ENCODE data around the gene C5orf47. TPM values are rescaled to one million over a fixed set of nuclear protein-coding genes. Genes with fewer than 3 reads are reported as not detected.

C5orf47 gene
- not detected for total RNA-seq

DNA sequence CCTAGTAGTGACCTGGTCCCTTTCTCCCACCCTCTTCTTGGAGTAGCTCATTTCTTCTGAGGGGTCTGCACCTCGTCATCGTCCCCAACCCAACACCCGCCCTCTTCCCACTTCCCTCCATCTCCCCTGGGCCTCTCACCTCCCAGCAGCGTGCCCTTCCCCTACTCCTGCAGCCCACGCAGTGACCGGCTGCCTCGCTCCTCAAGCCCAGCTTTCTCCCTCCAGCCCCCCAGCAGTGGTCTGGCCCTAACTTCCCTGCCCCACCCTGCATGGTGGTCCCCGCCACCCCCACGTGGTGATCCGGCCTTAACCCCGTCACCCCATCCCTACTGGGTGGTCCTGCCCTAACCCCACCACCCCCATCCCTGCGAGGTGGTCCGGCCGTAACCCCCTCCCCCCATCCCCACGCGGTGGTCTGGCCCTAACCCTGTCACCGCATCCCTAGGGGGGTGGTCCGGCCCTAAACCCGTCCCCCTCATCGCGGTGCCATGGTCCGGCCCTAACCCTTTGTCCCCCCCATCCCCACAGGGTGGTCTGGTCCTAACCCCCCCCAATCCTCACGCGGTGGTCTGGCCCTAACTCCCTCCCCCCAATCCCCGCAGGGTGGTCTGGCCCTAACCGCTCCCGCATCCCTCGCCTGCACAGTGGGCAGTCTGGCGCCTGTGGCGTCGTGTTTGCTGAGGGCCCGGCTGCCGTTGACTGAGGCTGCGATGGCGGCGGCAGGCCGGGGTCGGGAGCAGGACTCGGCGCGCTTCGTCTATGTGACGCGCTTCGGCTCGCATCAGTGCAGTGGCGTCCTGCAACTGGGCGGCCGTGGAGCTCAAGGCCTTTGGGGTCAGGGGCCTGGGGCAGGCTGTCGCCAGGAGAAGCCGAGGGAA is at the start of gene C5orf47:
Gene C5orf47, plus strand, starts transcription at position 617 of the 878 bp plus-strand sequence. Its CDS starts 94 bp downstream, at position 711.
- no peak for DNase-seq (ENCODE audit: low spot score)

GRCh38 chr5:173940269-173940668 is 48.7 kb upstream of the C5orf47 start:
- DNase-seq (ENCODE audit: low spot score) = no peak

GRCh38 chr5:173941102-173941501 is 47.9 kb upstream of the C5orf47 start:
- DNase-seq (ENCODE audit: low spot score) = no peak

DNA sequence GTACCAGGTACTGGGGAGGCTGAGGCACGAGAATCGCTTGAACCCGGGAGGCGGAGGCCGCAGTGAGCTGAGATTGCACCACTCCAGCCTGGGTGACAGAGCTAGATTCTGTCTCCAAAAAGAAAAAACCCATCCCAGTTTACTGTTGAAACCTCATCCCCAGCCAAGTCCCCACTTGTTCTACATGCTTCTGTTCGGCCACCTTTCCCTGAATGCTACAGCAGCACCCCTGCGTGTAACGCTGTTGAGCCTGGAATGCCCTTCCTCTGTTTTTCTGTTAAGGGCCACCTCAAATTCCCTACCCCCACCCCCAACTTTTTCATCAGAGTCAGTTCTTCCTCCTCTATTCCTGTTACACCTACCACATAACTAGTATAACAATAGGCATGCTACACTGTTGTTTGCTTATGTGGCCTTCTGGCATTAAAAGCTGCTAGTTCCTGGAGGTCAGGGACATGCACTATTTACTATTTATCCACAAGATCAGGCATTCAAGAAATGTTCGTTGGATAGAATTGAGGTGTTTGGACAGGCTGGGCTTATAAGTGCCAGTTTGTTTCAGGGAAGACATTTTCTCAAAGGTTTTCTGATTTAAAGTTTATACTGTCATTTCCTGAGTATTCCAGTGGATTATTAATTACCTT is 47.1 kb upstream of the C5orf47 start:
- DNase-seq (ENCODE audit: low spot score) = no peak

DNA sequence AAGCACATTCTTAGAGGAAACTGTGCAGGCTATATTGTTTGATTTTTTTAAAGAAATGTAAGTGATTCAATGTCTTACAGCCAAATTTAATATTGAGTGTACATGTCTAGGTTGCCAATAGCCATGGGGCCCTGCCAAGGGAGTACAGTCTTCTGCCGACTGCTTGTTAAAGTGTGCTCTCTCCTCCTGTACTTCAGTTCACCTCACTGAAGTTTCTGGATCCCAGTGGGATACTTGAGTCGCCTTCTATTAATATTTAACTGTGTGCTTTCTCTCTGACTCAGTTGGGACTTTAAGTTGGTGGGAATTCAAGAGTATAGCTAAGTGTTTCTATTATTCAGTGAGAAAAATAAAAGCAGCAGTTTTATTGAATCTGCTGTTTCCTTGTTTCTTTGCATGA is 44.5 kb upstream of the C5orf47 start:
- DNase-seq (ENCODE audit: low spot score) = no peak

- no peak for DNase-seq (ENCODE audit: low spot score)
These were observed 43.8 kb upstream of the C5orf47 start for GRCh38 chr5:173945160-173945559.

GRCh38 chr5:173946323-173946722 is 42.6 kb upstream of the C5orf47 start:
- no peak for DNase-seq (ENCODE audit: low spot score)

DNA sequence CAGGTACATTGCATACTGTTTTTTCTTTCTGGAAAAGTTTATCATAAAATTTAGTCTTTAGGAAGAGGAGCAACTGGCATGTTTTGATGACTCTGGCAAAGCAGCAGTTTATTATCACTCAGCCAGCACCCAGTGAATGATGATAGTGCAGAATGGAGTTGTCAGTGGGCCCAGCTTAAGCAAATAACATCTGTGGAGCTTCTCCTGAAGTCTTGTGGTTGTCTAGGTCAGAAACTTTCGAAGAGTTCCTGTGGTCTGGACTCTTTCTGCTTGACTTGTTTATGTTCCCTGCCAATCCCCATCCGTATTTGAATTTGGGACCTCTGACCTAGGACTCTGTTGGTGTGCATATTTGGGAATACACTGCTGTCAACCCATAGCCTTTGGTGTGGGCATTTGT is 38.1 kb upstream of the C5orf47 start:
- DNase-seq (ENCODE audit: low spot score) = no peak

DNA sequence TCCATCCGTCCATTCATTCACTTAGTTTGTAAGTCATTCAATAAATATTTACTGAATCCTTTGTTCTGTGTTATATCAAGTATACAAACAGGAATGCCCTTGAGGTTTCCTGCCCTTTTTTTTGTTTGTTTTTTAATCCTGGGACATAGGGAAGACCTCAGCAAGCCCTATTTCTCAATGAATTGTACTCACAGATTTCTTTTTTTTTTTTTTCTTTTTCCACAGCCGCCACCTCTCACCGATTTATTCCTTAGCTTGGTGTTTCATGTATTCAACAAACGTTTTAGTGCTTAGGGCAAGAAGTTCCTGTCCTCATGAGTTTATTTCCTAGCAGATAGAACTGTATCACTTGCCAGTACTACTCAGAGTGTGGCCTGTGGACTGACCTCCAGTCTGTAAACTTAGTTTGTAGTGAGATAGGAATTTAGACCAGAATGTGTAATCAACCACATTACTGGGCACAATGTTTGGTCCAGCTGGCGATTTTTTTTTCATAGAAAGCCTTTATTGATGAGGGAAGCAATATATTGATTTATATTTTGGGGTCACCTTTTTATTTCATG is 35.4 kb upstream of the C5orf47 start:
- DNase-seq (ENCODE audit: low spot score) = no peak

GRCh38 chr5:173954671-173955521 is 34.1 kb upstream of the C5orf47 start:
- peak; percentile 81 for DNase-seq (ENCODE audit: low spot score)

DNA sequence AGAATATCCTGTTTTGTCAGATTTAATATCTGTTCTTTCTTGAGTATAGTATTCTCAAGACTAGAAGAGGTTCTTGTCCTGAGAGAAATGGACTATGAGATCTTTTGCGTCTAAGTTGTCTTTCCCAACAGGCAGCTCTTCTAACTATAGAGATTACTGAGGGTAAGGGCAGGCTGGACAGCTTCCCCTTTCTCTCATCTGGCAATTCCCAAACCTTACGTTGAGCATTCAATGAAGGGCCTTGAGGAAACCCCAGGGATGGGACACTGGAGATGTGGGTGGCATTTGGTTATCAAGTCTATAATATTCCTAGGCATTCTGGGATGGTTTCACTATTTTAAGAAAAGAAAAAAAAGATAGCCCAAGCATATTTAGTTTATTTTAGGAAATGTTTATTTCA is 28.0 kb upstream of the C5orf47 start:
- no peak for DNase-seq (ENCODE audit: low spot score)

DNA sequence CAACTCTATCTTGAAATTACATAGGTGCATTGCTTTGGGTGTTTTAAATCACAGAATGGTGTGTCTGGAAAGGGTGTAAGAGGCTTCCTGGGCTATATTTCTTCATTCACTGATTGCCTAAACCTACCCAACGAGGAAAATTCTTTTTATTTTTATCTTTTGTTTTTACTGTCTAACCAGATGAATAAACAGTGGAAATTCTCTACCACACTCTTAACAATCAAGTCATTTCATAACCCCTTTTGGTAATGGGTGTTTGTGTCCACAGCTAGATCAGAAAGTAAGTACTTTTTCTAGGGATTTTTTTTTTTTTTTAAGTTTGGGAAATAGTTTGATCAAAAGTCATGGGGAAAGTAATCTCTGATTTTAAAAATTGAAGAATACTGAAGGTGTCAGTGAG is 27.6 kb upstream of the C5orf47 start:
- no peak for DNase-seq (ENCODE audit: low spot score)

GRCh38 chr5:173962436-173962972 is 26.5 kb upstream of the C5orf47 start:
- DNase-seq (ENCODE audit: low spot score) = no peak

DNA sequence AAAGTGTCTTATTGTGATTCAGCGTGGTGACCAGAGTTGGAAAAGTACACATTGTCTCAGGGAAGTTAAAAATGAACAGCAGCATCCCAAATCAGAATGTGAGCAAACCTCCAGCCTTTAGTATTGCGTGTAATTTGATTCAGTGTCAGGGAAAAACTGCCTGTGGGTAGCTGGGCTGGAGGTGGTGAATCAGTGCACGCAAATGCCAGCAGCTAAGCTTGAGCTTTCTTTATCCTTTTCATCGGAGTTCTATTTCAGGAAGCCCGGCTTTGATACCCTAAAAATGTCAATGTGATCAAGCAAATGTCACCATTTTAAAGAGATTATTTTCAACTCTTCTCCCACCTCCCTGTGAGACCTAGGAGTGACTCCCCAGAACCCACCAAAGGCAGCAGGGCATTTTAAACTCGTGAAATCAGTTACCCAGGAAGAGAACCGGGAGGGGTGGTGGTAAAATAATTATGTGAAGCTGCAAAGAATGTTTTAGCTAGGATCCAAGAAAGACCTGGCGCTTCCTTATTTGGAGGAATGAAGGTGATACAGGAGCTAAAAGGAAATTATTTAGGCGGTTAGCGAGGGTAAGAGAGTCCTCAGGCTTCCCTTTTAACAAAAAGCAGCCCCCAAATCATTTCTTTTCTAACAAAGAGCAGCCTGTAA is 25.7 kb upstream of the C5orf47 start:
- DNase-seq (ENCODE audit: low spot score) = no peak

DNA sequence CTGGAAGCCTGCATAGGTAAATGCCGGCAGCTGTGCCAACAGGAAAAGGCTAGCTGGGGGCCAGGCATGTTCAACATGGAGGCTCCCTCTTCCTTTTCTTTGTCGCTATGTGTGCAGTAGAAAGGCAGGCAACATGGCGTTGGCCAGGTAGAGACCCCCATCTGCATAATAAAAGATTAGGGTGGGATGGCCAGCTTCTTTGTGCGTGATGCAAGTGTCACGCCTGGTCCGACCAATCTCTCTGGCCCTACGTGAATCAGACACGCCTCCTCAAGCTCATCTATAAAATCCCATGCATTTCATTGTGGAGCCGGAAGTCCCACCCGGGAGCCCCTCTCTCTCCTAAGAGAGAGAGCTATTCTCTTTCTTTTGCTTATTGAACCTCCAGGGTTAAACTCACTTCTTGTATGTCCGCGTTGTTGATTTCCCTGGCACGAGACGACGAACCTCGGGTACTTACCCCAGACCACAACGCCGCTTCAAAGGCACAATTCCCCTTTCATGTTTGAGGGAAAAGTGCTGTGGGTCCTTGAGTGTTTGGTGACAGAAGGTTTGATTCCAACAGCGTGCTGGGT is 25.0 kb upstream of the C5orf47 start:
- DNase-seq (ENCODE audit: low spot score) = no peak

- no peak for DNase-seq (ENCODE audit: low spot score)
These were observed 24.5 kb upstream of the C5orf47 start for GRCh38 chr5:173964506-173964905.

DNA sequence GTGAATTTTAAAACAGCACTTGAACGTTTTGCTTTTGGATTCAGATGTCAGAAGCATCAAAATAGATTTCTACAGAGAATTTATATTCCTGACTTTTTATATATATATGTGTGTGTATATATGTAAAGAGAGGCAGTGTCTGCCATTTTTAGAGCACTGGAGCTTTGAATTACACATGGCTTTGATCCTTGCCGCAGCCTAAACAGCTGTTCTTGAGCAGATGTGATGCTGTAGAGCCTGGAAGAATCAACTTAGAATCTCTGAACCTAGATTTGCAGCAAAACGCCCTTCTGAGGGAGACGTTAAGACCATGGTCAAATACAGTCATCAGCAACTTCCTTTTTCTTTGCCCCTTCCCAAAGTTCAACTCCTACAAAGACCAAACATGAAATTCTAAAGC is 21.7 kb upstream of the C5orf47 start:
- DNase-seq (ENCODE audit: low spot score) = no peak

GRCh38 chr5:173968154-173968797 is 20.7 kb upstream of the C5orf47 start:
- no peak for DNase-seq (ENCODE audit: low spot score)

- DNase-seq (ENCODE audit: low spot score) = no peak
These were observed 19.6 kb upstream of the C5orf47 start for GRCh38 chr5:173969167-173970049.

Data from mucosa of gallbladder (tissue), 1 donor.